Measurements from ENCODE around the gene NBEA. TPM values are rescaled to one million over a fixed set of nuclear protein-coding genes. Genes with fewer than 3 reads are reported as not detected.

Gene NBEA
- total RNA-seq, 4 donors from 2014 or later, result 1.4 to 14.9 (median 4.1) TPM

GRCh38 chr13:35617420-35617819 lies 675.4 kb downstream of the NBEA start:
- no peak overlapping the region for H3K27ac ChIP-seq
- H3K4me3 ChIP-seq, result no peak overlapping the region
- no peaks in the 10 kb centered on the region for H3K4me1 ChIP-seq
- DNase-seq, result no peak
- H3K36me3 ChIP-seq, result no peaks in the 10 kb centered on the region
- no peaks in the 10 kb centered on the region for H3K9me3 ChIP-seq
- H3K27me3 ChIP-seq, result no peaks in the 10 kb centered on the region
- no peak for TF ChIP-seq POLR2A (IDR thresholded peaks at IDR 0.05)
- TF ChIP-seq, protein P1, sequence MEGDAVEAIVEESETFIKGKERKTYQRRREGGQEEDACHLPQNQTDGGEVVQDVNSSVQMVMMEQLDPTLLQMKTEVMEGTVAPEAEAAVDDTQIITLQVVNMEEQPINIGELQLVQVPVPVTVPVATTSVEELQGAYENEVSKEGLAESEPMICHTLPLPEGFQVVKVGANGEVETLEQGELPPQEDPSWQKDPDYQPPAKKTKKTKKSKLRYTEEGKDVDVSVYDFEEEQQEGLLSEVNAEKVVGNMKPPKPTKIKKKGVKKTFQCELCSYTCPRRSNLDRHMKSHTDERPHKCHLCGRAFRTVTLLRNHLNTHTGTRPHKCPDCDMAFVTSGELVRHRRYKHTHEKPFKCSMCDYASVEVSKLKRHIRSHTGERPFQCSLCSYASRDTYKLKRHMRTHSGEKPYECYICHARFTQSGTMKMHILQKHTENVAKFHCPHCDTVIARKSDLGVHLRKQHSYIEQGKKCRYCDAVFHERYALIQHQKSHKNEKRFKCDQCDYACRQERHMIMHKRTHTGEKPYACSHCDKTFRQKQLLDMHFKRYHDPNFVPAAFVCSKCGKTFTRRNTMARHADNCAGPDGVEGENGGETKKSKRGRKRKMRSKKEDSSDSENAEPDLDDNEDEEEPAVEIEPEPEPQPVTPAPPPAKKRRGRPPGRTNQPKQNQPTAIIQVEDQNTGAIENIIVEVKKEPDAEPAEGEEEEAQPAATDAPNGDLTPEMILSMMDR (IDR thresholded peaks at IDR 0.05), result no peak

GRCh38 chr13:35618565-35619083 lies 676.6 kb downstream of the NBEA start:
- no peaks in the 10 kb centered on the region for H3K36me3 ChIP-seq
- no peak overlapping the region for H3K4me3 ChIP-seq
- TF ChIP-seq, protein P1 (IDR thresholded peaks at IDR 0.05), result no peak
- no peak for TF ChIP-seq POLR2A (IDR thresholded peaks at IDR 0.05)
- no peak overlapping the region for H3K27ac ChIP-seq
- H3K4me1 ChIP-seq, result no peaks in the 10 kb centered on the region
- no peaks in the 10 kb centered on the region for H3K9me3 ChIP-seq
- no peak for DNase-seq
- H3K27me3 ChIP-seq, result no peaks in the 10 kb centered on the region

GRCh38 chr13:35621989-35622388 lies 679.9 kb downstream of the NBEA start:
- Histone ChIP-seq H3K36me3 (no peaks in the 10 kb centered on the region), H3K27me3 (no peaks in the 10 kb centered on the region), H3K4me1 (no peaks in the 10 kb centered on the region), H3K4me3 (no peak overlapping the region), H3K27ac (no peak overlapping the region), H3K9me3 (no peaks in the 10 kb centered on the region)
- DNase-seq, result no peak
- TF ChIP-seq, protein P1 (IDR thresholded peaks at IDR 0.05), result no peak

DNA sequence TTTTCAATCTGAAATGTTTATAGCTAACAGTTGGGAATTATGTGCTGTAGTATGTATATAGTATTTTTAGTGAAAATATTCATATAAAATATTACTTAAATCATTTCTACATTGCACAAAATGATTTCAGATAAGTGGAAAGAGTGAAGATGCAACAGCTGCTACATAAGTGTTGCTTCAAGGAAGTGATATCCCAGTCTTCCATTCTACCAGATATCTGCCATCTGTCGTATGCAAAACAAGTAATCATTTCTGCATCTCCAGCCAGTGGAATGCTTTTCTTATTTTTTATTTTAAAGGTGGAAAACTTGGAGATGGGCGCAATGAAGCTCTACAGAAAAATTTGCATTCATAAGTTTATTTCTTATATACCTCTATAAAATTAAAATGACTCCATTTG lies 687.0 kb downstream of the NBEA start:
- TF ChIP-seq, protein P1 (IDR thresholded peaks at IDR 0.05), result no peak
- TF ChIP-seq POLR2A (IDR thresholded peaks at IDR 0.05), result no peak
- DNase-seq, result no peak
- no peaks in the 10 kb centered on the region for H3K36me3 ChIP-seq

GRCh38 chr13:35630551-35631275 lies 688.6 kb downstream of the NBEA start:
- TF ChIP-seq, protein P1 (IDR thresholded peaks at IDR 0.05), result peak in 5 of 6 experiments; percentile 5 to 43 (median 34)
- no peak for TF ChIP-seq POLR2A (IDR thresholded peaks at IDR 0.05)
- no peak overlapping the region for H3K27ac ChIP-seq
- H3K36me3 ChIP-seq, result no peaks in the 10 kb centered on the region
- no peak for DNase-seq
- no peaks in the 10 kb centered on the region for H3K4me1 ChIP-seq
- no peaks in the 10 kb centered on the region for H3K9me3 ChIP-seq
- no peaks in the 10 kb centered on the region for H3K27me3 ChIP-seq
- H3K4me3 ChIP-seq, result no peak overlapping the region

More for the DNA sequence above, 687.0 kb downstream of the NBEA start:
- H3K27ac ChIP-seq, result no peak overlapping the region
- H3K9me3 ChIP-seq, result no peaks in the 10 kb centered on the region
- H3K4me3 ChIP-seq, result no peak overlapping the region
- H3K27me3 ChIP-seq, result no peaks in the 10 kb centered on the region
- H3K4me1 ChIP-seq, result no peaks in the 10 kb centered on the region
